GM10266 (cell line): ENCODE data around the gene TMEM161A.
"Not testable (repeated sequence)": the region's sequence is repeated elsewhere in the genome, so short reads cannot be mapped to it uniquely, and the experiment has no call there.

Experiments used
- DNase-seq: peaks from one replicate; pipeline ENCODE4 v3.0.0; 2012; ENCODE audit errors: extremely low spot score
- CTCF ChIP-seq: IDR thresholded peaks from 2 replicates; pipeline ENCODE4 v1.5.1; 2012; ENCODE audit warnings: mild to moderate bottlenecking, low read depth; ENCODE audit not compliant: control insufficient read depth, insufficient read depth; ENCODE audit errors: missing control alignments

TMEM161A gene

GRCh38 chr19:19145281-19145680, 7.0 kb upstream of the TMEM161A start:
- no peak for TF ChIP-seq CTCF
- no peak for DNase-seq

DNA sequence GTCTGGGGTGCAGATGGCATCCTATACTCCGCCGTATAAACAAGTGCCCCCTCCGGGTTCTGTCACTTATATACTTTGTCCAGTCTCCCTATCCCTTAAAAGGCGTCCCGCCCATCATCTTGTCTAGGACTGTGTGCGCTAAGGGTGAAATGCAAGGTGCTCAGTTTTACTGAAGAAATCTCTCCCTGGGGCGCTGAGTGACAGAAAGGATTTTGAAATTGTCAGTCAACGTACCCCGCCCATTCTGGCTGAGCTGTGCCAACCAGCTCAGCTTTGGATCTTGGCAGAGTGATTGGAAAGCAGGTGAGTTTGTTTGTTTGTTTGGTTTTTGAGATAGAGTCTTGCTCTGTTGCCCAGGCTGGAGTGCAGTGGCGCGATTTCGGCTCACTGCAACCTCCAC, 4.1 kb upstream of the TMEM161A start:
- DNase-seq, result no peak
- no peak for TF ChIP-seq CTCF

- no peak for DNase-seq
- no peak for TF ChIP-seq CTCF
Observed at GRCh38 chr19:19140476-19140875, 2.2 kb upstream of the TMEM161A start.

DNA sequence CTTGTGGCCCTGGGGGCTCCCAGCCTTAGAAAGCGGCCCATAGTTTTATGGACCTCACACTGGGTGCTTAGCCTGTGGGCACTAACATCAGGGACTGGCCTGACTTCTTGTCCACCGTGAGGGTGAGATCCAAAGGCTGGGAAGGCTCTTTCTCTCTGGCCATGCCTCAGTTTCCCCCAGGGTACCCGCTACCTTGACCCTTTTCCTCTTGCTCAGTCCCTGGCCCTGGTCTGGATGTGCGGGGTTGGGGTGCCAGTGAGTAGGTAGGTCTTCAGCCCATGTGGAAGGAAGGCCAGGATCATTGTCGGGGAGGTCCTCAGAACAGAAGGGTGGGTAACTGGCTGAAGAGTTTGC, 1.6 kb upstream of the TMEM161A start:
- peak; percentile 6 for TF ChIP-seq CTCF
- DNase-seq, result no peak

DNA sequence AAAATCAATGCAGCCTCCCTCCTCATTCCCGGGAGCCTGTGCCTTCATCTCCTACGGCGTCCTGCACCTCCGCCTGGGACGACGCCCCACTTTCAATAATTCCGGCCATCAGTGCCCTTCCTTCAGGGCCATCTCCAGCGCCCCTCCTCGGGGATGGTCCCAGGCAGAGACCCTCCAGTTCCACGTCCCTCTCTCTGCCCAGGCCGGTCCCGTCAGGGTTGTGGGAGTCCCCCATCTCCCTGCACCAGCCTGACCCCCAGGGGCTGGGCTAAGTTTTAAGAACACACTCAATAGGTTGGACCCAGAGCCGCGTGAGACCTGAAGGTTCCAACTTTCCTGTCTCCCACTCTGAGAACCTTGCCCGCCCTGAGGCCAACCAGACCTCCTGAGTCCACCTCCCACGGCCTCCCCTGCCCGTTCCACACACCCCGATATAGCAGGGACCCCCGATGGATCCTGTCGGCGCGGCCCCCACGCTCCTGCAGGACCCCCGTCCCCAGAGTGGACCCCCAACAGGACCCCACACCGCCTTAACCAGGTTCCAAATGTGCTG, 646 bp downstream of the TMEM161A start:
- no peak for DNase-seq
- TF ChIP-seq CTCF, result no peak

DNA sequence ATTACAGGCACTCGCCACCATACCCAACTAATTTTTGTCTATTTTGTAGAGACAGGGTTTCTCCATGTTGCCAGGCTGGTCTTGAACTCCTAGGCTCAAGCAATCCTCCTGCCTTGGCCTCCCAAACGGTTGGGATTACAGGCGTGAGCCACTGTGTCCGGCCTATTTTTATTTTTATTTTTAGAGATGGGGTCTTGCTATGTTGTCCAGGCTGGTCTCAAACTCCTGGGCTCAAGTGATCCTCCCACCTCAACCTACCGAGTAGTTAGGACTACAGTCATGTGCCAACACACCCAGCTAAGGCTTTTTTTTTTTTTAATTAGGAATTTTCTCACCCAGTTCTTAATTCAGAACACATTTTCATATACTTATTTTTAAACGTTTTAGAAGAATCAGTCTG, 2.6 kb downstream of the TMEM161A start:
- not testable (repeated sequence) for DNase-seq

DNA sequence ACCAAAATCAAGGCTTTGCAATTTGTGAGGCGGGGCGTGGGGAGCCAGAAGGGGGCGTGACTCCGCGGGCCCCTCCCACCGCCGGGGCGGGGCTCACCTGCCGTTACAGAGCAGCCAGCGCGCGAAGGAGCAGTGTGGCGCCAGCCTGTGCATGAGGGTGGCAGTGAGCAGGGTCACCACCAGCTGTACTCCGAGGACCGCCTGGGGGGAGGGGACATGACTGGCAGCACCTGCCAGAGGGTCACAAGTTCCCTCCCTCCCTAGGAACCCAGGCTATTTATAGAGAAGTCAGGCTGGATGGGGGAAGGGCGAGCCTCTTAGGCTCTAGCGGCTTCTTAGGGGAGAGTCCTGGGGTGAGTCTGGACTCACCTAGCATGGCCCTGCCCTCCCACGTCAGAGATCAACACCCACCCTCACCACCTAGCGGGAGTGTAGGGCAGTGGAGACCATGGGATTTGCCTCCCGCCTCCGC, 3.6 kb downstream of the TMEM161A start:
- TF ChIP-seq CTCF, result no peak
- DNase-seq, result no peak

- no peak for TF ChIP-seq CTCF
- DNase-seq, result no peak
Observed at GRCh38 chr19:19133985-19134384, 4.3 kb downstream of the TMEM161A start.
